GM13977 (cell line): ENCODE measurements around the gene CGB8.
"Not testable (repeated sequence)": the region's sequence is repeated elsewhere in the genome, so short reads cannot be mapped to it uniquely, and the experiment has no call there.

Source experiments
- DNase-seq: peaks from one replicate; pipeline ENCODE4 v3.0.0; 2012; ENCODE audit warnings: low spot score
- CTCF ChIP-seq: IDR thresholded peaks from 2 replicates; pipeline ENCODE4 v1.5.1; 2012; ENCODE audit warnings: mild to moderate bottlenecking, control low read depth; ENCODE audit not compliant: insufficient read depth; ENCODE audit errors: extremely low read depth, missing control alignments
- in situ Hi-C: fragments of 300-500 bp; cut with MboI; formaldehyde crosslinking; loops from one replicate; pipeline ENCODE4 v1.12.0; 2022; ENCODE audit warnings: low sequenced_read_pairs, low pct_unique_long_range_greater_than_20kb, mixed read lengths, inconsistent platforms; ENCODE audit not compliant: unreplicated experiment

Gene CGB8

DNA sequence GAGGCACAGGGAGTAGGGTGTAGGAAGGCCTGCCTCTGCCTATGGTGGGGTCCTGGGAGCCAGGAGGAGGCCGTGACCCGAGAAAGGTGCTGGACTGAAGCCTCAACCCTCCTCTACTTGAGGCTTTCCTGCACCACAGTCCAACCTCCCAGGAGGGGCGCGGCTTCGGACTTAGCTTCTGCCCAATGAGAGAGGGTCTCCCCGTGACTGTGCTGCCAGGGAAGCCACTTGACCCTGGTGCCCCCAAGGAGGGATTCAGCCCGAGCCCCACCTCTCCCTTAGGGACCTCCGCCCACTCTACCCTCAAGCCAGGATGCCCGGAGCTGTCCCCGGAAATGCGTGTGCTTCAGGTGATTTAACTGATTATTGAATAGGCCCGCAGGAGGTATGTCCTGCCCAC, at the start of gene CGB8:
CGB8 (minus strand) TSS at position 101 of the 400 bp plus-strand sequence. CDS start 372 bp downstream, outside the sequence.
- DNase-seq, in situ Hi-C loops: not testable (repeated sequence)

DNA sequence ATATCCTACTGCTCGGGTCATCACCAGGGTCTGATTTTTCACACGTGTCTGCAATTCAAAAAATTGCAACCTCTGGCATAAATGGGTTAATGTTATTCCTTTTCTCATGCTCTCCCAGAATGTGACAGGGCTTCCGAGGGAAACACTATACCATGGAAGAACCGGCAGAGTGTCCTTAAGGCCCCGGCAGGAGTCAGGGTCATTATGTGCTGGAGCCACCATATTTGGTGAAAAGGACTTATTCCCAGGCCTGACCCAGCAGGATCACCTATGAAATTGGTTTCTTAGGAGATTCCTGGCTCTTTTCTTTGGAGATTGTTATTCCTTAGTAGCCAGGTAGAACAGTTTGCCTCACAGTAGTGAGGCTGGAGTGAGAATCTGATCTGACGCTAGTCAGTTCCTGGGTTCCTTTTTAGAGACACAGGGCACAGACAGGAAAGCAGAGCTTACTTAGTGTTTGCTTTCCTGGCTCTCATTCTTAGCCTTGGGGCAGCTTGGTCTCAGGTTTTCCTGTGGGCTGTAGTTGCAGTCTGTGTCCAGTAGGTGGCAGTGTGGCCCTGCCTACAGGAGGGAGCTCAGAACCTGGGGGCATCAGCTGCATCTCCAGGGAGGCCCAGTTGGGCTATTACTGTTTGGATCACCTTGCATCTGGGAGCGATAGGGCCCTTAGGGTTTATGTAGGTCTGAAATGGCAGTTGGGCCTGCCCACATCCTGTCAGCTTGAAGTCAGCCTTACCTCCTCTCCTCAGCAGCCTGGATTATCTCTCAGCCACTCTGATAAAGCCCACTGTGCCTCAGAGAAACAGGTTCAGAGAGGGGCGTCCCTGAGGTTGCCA, 48.8 kb upstream of the CGB8 start:
- peak; percentile 98 for TF ChIP-seq CTCF
- in situ Hi-C loops, result no loop called here
- peak; percentile 85 for DNase-seq

GRCh38 chr19:49094505-49095482, 45.9 kb upstream of the CGB8 start:
- DNase-seq, result no peak
- no peak for TF ChIP-seq CTCF
- in situ Hi-C loops, result no loop called here

DNA sequence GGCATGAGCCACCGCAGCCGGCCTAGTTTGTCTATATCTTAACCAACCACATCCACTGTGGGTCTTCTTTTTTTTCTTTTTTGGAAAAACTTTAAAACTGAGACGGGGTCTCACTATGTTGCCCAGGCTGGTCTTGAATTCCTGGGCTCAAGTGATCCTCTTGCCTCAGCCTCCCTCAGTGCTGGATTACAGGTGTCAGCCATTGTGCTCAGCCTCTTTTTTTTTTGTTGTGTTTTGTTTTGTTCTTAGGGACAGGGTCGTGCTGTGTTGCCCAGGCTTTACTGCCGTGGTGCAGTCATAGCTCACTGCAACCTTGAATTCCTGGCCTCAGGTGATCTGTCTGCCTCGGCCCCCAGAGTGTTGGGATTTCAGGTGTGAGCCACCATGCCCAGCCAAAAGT, 43.8 kb upstream of the CGB8 start:
- in situ Hi-C loops, result no loop called here
- DNase-seq, result no peak
- TF ChIP-seq CTCF, result no peak

DNA sequence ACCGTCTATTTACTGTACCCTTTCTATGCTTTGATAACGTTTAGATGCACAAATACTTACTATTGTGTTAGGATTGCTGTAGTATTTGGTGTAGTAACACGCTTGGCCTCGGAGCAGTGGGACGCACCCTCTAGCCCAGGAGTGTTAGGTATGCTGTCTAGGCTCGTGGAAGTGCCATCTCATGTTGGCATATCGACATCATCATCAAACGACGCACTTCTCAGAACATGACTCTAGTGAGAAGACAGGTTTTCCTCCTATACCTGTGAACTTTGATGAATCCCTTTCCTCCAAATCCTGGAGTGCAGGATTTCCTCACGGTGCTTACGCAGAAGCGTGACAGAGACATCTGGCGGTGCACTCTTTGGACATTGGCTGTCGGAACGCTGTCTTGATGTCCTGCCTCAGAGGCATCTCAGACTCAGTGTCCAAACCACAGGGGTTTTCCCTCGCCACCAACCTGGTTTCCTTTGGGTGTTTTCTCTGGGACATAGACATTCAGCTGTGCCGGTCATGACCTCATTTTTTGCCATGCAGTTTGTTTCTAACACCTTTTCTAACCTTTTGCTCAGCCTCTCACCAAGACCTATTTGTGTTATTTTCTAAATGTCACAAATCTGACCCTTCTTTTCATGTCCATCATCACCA, 42.6 kb upstream of the CGB8 start:
- no peak for DNase-seq
- TF ChIP-seq CTCF, result no peak
- in situ Hi-C loops, result no loop called here

- TF ChIP-seq CTCF, result no peak
- in situ Hi-C loops, result no loop called here
- no peak for DNase-seq
Measured at GRCh38 chr19:49086296-49086695, 37.4 kb upstream of the CGB8 start.
